Pancreas (tissue), 10 donors: ENCODE measurements around the gene PGA3. TPM values are rescaled to one million over a fixed set of nuclear protein-coding genes. Genes with fewer than 3 reads are reported as not detected.
"Not testable (repeated sequence)": the region's sequence is repeated elsewhere in the genome, so short reads cannot be mapped to it uniquely, and the experiment has no call there.

ENCODE experiments used
- ATAC-seq, 4 donors: fragments of 200-7000 bp; cut with Tn5 transposase; one replicate each; pipeline versions ENCODE4 v1.8.0 to v1.9.1; 2020; ENCODE audit warnings: mild to moderate bottlenecking in 4 of 4, moderate library complexity in 4 of 4
- DNase-seq, 6 donors: peaks; one replicate each; pipeline ENCODE4 v3.0.0-alpha.2; 2020
- FAIRE-seq: peaks from 2 replicates; lab custom pipeline; 2012; peaks lifted over from hg19 to GRCh38; lab: Jason Lieb, UNC
- H3K27ac ChIP-seq, 4 donors: fragments of 200-600 bp; sonication (generic); 1 replicate in 3 of 4; 2 replicates in 1 of 4; pipeline versions ENCODE4 v1.5.0 to v1.8.0; 2020
- H3K27me3 ChIP-seq, 4 donors: fragments of 200-600 bp; one replicate each; pipeline ENCODE4 v1.8.0; 2021
- H3K36me3 ChIP-seq, 3 donors: fragments of 200-600 bp; sonication (generic) in 1 of 3; one replicate each; pipeline versions ENCODE4 v1.5.0 to v1.8.0; 2020 to 2021
- H3K4me1 ChIP-seq, 3 donors: fragments of 200-600 bp; one replicate each; pipeline ENCODE4 v1.8.0; 2021
- H3K4me3 ChIP-seq, 4 donors: fragments of 200-600 bp; sonication (generic) in 2 of 4; one replicate each; pipeline versions ENCODE4 v1.5.0 to v1.8.0; 2020 to 2021
- H3K9me3 ChIP-seq, 4 donors: fragments of 200-600 bp; one replicate each; pipeline ENCODE4 v1.8.0; 2021
- WGBS, 2 donors: extraction: QIAGEN DNeasy Blood & Tissue Kit; methylation state at CpG; one replicate each; pipeline ENCODE4 v1.1.7; 2013; 5-methylcytosine and 5-hydroxymethylcytosine counted together
- intact Hi-C, 3 donors: fragments of 100-400 bp; cut with DNase I; formaldehyde crosslinking; loops; one replicate each; pipeline versions ENCODE4 v1.11.1 to v1.14.2; 2022
- polyA plus RNA-seq, 2 donors: library from polyadenylated mRNA; stranded (reverse); fragments of 200-250 nt; gene quantifications; one replicate each; pipeline ENCODE4 v1.2.3, GENCODE V29; 2013
- total RNA-seq, 6 donors: library from RNA; stranded (reverse); fragmentation: NEBNext Ultra II Directional in 4 of 6; extraction: Animal tissue kit (Norgen Biotek cat#: 25700) in 4 of 6; gene quantifications; one replicate each; pipeline versions ENCODE4 v1.2.1 to v1.2.4, GENCODE V29; 2021 to 2023
- TF ChIP-seq, protein P1 (sequence below), 4 donors: fragments of 200-600 bp; sonication (generic) in 3 of 4; IDR thresholded peaks; one replicate each; pipeline versions ENCODE4 v1.5.0 to v1.8.0; 2021; ENCODE audit warnings: antibody characterized with exemption in 4 of 4
- donor health status: healthy with polysubstance abuse.
- donor health status: DM: no; HTN: no; CAD: no; lungs with moderate emphysema.
- donor health status: DM: no; HTN: no; CAD: no.
- donor health status: control.
- donor health status: control.
- donor health status: Bipolar disorder and iron deficiency.
- donor health status: DM: yes; HTN: yes; CAD: no.
- donor health status: DM: no; HTN: no; CAD: no.
- donor health status: DM: no; HTN: no; CAD: no.
- donor health status: DM: yes; HTN: yes; CAD: no.

The PGA3 gene
- total and polyA plus RNA-seq, 8 donors = 0.08 to 7.4 (median 0.23) TPM; not detected in 4

DNA sequence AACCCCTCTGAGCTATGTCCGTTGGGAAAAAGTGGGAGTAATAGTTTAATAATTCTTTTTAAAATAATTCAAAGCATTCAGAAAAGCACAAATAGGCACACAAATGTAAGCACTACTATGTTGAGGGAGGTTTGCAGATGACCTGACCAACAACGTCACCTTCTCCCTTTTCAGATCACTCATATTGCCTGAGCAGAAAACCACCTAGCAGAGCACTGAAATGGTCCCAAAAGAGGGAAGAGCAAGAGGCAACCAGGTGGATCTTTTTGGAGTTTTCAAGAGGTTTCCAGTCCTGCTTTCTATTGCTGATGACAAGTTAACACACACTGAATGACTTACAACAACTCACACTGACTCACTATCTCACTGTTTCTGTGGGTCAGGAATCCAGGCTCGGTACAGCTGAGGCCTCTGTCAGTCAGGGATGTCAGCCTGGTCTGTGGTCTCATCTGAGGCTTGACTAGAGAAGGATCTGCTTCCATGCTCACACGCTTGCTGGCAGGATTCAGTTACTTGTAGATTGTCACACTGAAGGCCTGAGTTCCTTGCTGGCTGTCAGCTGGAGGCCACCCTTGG is 4.3 kb upstream of the PGA3 start:
- 84 to 87% methylated on average over 4 of the region's 4 CpGs for WGBS, 2 donors
- ATAC-seq = no peak
- Histone ChIP-seq H3K36me3 (no peaks in the 10 kb centered on the region), H3K27ac (no peak overlapping the region), H3K9me3 (no peaks in the 10 kb centered on the region), H3K4me3 (no peak overlapping the region), H3K27me3 (no peaks in the 10 kb centered on the region), H3K4me1 (no peaks in the 10 kb centered on the region)
- FAIRE-seq = no peak
- TF ChIP-seq, protein P1, sequence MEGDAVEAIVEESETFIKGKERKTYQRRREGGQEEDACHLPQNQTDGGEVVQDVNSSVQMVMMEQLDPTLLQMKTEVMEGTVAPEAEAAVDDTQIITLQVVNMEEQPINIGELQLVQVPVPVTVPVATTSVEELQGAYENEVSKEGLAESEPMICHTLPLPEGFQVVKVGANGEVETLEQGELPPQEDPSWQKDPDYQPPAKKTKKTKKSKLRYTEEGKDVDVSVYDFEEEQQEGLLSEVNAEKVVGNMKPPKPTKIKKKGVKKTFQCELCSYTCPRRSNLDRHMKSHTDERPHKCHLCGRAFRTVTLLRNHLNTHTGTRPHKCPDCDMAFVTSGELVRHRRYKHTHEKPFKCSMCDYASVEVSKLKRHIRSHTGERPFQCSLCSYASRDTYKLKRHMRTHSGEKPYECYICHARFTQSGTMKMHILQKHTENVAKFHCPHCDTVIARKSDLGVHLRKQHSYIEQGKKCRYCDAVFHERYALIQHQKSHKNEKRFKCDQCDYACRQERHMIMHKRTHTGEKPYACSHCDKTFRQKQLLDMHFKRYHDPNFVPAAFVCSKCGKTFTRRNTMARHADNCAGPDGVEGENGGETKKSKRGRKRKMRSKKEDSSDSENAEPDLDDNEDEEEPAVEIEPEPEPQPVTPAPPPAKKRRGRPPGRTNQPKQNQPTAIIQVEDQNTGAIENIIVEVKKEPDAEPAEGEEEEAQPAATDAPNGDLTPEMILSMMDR (IDR thresholded peaks at IDR 0.05) = no peak
- DNase-seq = no peak
- intact Hi-C loops = no loop called here

DNA sequence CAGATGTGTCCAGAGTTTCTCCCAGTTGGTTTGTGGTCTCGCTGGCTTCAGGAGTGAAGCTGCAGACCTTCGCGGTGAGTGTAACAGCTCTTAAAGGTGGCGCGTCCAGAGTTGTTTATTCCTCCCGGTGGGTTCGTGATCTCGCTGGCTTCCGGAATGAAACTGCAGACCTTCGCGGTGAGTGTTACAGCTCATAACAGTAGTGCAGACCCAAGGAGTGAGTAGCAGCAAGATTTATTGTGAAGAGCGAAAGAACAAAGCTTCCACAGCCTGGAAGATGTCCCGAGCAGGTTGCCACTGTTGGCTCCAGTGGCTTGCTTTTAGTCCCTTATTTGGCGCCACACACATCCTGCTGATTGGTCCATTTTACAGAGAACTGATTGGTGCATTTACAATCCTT is 1.8 kb upstream of the PGA3 start:
- H3K27ac ChIP-seq = no peak overlapping the region
- H3K36me3 ChIP-seq = no peaks in the 10 kb centered on the region
- DNase-seq = no peak
- H3K27me3 ChIP-seq = no peaks in the 10 kb centered on the region
- no peaks in the 10 kb centered on the region for H3K4me1 ChIP-seq
- ATAC-seq = no peak
- TF ChIP-seq, protein P1 (IDR thresholded peaks at IDR 0.05) = no peak
- 91 to 94% methylated on average over 14 of the region's 14 CpGs for WGBS, 2 donors
- no peak overlapping the region for H3K4me3 ChIP-seq
- no peaks in the 10 kb centered on the region for H3K9me3 ChIP-seq
- no peak for FAIRE-seq
- intact Hi-C loops = no loop called here

DNA sequence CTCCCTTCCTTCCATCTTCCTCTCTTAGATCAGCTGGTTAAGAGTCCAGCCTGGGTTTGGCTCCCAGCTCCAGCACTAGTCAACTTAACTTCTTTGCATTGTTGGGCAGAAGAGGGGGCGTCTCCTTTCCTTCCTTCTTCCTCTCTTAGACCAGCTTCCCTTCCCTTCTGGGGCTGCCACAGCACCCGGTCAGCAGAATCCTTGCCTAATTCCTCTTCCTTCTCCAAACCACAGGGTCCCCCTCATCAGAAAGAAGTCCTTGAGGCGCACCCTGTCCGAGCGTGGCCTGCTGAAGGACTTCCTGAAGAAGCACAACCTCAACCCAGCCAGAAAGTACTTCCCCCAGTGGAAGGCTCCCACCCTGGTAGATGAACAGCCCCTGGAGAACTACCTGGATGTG is 558 bp downstream of the PGA3 start:
- peak in 2 of 4 donors; percentile 49 to 63 for ATAC-seq
- H3K4me1 ChIP-seq, DNase-seq, H3K9me3 ChIP-seq, H3K4me3 ChIP-seq, intact Hi-C loops, H3K36me3 ChIP-seq, H3K27me3 ChIP-seq, FAIRE-seq, H3K27ac ChIP-seq: not testable (repeated sequence)
- 80% methylated on average over 2 of the region's 5 CpGs; no CpG with 5 or more reads in 1 of the 2 donors for WGBS, 2 donors

DNA sequence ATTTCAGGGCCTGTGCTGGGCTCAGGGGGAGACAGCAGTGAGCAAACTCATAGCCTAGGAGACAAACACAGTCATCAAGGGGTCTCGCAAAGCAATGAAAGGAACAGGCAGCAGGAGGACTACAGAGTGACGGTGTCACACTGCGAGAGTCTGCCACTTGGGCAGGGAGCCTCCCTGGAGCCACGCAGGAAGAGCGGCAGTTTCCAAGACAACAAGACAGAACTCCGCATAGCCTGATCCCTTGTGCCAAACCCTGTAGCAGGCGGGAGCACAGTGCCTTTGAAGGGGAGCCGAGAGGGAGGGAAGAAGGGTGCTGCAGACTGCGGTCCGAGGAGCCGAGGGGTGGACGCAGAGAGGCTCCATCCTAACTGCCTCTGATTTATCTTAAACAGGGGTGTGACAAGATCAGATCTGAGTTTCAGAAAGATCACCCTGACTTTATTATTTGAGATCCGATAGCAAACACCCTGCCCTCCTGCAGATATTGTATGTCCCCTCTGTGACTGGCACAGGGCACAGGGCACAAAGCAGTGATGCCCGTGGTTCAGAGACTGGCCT is 1.3 kb downstream of the PGA3 start:
- H3K9me3 ChIP-seq, DNase-seq, intact Hi-C loops, ATAC-seq, H3K36me3 ChIP-seq, FAIRE-seq, H3K27me3 ChIP-seq, H3K27ac ChIP-seq, H3K4me3 ChIP-seq, H3K4me1 ChIP-seq: not testable (repeated sequence)
- 75 to 80% methylated on average over 14 of the region's 14 CpGs for WGBS, 2 donors

DNA sequence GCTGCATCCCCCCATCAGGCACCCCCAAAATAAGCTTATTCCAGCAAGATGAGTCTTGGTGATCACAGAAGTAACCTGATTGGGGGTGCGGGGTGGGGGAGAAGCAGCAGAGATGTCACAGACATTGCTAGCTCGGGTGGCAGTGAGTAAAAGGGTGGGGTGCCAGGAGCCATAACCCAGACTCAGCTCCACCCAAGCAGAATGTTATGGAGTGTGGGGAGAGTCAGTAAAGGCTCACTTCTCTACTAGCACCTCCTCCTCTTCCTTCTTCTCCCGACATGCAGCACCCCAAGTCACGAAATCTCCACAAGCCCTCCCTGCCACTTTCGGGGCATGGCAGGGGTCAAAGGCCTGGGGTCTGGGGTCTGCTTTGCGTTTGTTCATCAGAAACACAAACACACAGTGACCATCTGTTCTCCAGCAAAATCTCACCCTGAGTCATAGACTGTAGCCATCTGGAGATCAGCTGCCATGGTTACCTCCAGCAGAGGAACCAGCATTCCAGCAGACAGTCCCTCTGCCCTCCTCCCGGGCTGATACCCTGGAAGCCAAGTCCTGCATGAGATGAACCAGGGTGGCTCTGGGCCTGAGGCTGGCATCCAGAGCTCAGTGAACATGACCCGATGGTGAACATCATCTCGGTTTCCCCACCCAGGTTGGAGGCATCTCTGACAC is 4.5 kb downstream of the PGA3 start:
- H3K4me1 ChIP-seq, H3K27me3 ChIP-seq, H3K4me3 ChIP-seq, H3K27ac ChIP-seq, intact Hi-C loops, ATAC-seq, DNase-seq, H3K9me3 ChIP-seq, FAIRE-seq, H3K36me3 ChIP-seq: not testable (repeated sequence)
- WGBS, 2 donors = no CpG with 5 or more reads among the region's 9 CpGs

DNA sequence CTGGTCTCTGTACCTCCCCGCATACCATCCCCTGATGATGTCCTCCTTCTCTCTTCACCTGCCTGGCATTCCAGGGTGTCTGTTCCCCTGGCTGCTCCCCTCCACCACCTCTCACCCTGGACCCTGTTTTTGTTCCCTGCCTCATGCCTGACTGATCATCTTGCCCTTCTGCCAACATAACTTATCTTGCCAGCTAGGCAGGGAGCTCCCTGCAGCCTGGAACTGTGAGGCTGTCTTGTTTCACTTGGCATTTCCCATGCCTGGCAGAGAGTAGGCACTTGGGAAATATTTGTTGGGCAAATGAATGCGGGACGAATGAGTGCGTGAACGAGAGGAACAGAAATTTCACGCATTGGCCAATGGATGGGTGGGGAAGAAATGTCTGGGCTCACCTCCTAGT is 7.3 kb downstream of the PGA3 start:
- DNase-seq, H3K4me1 ChIP-seq, intact Hi-C loops, ATAC-seq, H3K4me3 ChIP-seq, FAIRE-seq, H3K27me3 ChIP-seq, H3K9me3 ChIP-seq, H3K36me3 ChIP-seq, H3K27ac ChIP-seq: not testable (repeated sequence)
- no CpG with 5 or more reads among the region's 6 CpGs for WGBS, 2 donors

DNA sequence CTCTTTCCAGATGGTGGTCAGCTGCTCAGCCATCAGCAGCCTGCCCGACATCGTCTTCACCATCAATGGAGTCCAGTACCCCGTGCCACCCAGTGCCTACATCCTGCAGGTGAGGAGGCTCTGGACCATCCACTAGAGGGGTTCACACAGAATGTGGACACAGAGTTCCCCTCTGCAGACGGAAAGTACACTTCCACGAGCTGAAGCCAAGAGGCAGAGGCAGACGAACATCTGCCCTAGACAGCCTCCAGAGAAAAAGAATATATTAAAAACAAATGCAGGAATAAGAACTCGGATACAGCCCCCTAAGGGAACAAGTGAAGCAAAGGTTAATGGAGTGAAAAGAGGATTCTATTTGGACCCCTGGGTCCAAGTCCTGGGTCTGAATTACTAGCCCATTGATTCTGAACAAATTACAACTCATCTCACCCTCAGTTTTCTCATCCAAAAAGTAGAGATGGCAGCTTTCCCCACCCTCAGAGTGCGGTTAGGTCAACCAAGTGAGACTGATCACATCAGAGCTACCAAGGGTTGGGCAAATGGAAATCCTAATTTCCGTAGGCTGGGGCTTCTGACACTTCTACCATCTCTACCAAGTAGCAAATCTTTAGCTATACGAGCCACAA is 8.1 kb downstream of the PGA3 start:
- H3K4me1 ChIP-seq, H3K9me3 ChIP-seq, FAIRE-seq, ATAC-seq, H3K27ac ChIP-seq, H3K36me3 ChIP-seq, DNase-seq, H3K4me3 ChIP-seq, intact Hi-C loops, H3K27me3 ChIP-seq: not testable (repeated sequence)
- WGBS, 2 donors = 75 to 79% methylated on average over 7 of the region's 10 CpGs

DNA sequence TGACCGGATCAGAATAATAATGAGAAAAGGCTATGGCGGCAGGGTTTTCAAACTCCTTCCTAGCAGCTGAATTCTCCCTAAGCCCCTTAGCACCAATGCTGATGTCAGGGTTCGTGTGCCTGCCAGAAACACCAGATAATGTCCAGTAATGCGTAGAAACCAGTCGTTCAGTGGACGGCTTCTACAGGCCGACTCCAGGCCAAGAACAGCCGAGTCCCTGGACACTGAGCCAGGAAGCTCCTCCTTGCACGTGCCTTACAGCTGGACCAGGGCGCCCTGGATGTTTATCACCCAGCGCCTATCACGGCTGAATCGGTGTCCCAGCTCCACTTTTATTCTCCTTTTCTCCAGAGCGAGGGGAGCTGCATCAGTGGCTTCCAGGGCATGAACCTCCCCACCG is 8.9 kb downstream of the PGA3 start:
- FAIRE-seq, H3K36me3 ChIP-seq, intact Hi-C loops, DNase-seq, H3K4me1 ChIP-seq, H3K27ac ChIP-seq, H3K27me3 ChIP-seq, H3K9me3 ChIP-seq, H3K4me3 ChIP-seq, ATAC-seq: not testable (repeated sequence)
- no CpG with 5 or more reads among the region's 15 CpGs for WGBS, 2 donors

DNA sequence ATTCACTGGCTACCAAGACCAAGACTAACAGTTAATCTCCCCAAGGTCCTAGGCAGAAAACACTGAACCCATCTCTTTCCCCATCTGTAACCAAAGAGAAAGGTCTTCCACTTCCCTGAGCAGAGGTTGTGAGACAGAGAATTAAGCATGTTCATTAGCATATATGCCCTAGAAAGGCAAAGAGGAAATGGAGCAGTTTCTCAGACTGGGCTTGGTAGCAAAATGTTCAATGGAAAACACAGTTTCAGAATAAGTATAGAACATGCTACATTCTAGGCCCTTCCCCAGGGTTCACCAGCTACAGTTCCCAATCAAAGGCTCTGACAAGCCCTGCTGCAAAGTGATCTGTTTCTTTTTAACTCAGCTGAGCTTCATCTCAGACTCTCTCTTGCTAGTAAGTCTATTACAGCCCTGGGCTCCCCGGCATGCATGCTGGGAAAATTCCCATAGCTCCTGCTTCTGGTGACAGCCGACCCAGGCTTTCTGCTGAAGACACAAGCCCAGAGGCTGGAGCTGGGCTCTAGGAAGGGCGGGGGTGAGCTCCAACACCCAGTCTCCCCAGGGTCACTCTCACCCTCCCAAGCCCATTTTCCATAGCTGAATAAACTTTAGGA is 10.5 kb downstream of the PGA3 start:
- H3K27ac ChIP-seq, H3K27me3 ChIP-seq, H3K9me3 ChIP-seq, DNase-seq, H3K36me3 ChIP-seq, H3K4me3 ChIP-seq, ATAC-seq, FAIRE-seq, intact Hi-C loops, H3K4me1 ChIP-seq: not testable (repeated sequence)
- no CpG with 5 or more reads among the region's 3 CpGs for WGBS, 2 donors

DNA sequence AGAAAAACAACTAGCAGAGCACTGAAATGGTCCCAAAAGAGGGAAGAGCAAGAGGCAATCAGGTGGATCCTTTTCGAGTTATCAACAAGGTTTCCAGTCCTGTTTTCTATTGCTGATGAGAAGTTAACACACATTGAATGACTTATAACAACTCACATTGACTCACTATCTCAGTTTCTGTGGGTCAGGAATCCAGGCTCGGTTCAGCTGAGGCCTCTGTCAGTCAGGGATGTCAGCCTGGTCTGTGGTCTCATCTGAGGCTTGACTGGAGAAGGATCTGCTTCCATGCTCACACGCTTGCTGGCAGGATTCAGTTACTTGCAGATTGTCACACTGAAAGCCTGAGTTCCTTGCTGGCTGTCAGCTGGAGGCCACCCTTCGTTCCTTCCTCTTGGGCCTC is 15.0 kb downstream of the PGA3 start:
- WGBS, 2 donors = no CpG with 5 or more reads among the region's 4 CpGs
- H3K27me3 ChIP-seq, DNase-seq, H3K4me3 ChIP-seq, ATAC-seq, H3K4me1 ChIP-seq, H3K36me3 ChIP-seq, H3K9me3 ChIP-seq, intact Hi-C loops, FAIRE-seq, H3K27ac ChIP-seq: not testable (repeated sequence)
